K562 (cell line): ENCODE measurements around the gene SLC12A6.

ENCODE experiments used
- ASH1L ChIP-seq: fragments of 450-650 bp; IDR thresholded peaks from 2 replicates; pipeline ENCODE4 v1.6.1; 2018; ENCODE audit warnings: borderline replicate concordance, mild to moderate bottlenecking, low read depth; ENCODE audit not compliant: partially characterized antibody
- EZH2 ChIP-seq: IDR thresholded peaks from 2 replicates; pipeline ENCODE4 v1.6.1; 2012; ENCODE audit warnings: low read depth, mild to moderate bottlenecking, inconsistent platforms, low read length, borderline replicate concordance
- NCOA2 ChIP-seq, 2 experiments: fragments of 450-650 bp; IDR thresholded peaks; 2 replicates each; pipeline ENCODE4 v1.6.1; 2018; ENCODE audit warnings: mild to moderate bottlenecking in 2 of 2, moderate library complexity in 1 of 2; ENCODE audit not compliant: partially characterized antibody in 2 of 2
- RFX1 ChIP-seq: fragments of 450-650 bp; IDR thresholded peaks from 2 replicates; pipeline ENCODE4 v1.6.1; 2016; ENCODE audit warnings: mild to moderate bottlenecking, moderate library complexity
- ZZZ3 ChIP-seq: fragments of 450-650 bp; IDR thresholded peaks from 2 replicates; pipeline ENCODE4 v1.6.1; 2016; ENCODE audit warnings: antibody characterized with exemption, mild to moderate bottlenecking, moderate library complexity
- TF ChIP-seq, protein P1 (sequence below): fragments of 250-450 bp; sonication (Bioruptor Pico); IDR thresholded peaks from 2 replicates; pipeline ENCODE4 v1.8.0; 2021; ENCODE audit warnings: borderline replicate concordance, mild to moderate bottlenecking, moderate library complexity; ENCODE audit not compliant: poor library complexity, severe bottlenecking

DNA sequence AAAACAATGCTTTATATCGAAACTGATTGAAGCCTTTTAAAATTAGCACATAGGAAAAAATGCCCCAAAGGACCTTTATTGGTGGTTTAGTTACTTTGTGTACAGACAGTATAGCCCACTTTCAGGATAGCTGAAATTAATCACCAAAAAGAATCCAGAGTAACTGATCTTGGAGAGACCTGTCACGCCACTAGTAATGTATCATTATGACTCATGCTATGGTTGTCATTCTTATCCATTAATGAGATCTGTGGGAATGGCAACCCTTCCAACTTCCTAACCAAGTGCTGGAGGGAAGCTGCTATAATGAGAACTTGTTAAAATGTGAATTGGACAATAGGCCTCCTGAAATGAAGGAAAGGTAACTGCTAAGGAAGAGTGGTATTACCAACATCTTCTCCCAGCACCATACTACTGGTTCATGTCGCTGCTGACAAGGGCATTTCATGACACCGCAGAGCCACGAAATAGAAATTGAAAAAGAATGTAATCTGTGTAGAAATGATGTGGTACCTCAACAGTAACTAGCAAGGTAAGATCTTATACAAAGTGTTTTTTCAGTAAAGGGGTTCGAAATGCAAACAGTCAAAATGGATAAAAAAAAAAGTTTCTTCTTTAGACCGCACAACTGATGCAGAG is 119.9 kb downstream of the SLC12A6 start:
- TF ChIP-seq EZH2 (no peak), ASH1L (no peak), RFX1 (no peak), ZZZ3 (no peak), NCOA2 (IDR thresholded peaks at IDR 0.05; ENCODE audit: partially characterized antibody in 2 of 2) (no peak)
- TF ChIP-seq, protein P1, sequence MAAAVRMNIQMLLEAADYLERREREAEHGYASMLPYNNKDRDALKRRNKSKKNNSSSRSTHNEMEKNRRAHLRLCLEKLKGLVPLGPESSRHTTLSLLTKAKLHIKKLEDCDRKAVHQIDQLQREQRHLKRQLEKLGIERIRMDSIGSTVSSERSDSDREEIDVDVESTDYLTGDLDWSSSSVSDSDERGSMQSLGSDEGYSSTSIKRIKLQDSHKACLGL (CRISPR knock-in tag): no peak
